ENCODE measurements around the gene MBIP.

MBIP gene

DNA sequence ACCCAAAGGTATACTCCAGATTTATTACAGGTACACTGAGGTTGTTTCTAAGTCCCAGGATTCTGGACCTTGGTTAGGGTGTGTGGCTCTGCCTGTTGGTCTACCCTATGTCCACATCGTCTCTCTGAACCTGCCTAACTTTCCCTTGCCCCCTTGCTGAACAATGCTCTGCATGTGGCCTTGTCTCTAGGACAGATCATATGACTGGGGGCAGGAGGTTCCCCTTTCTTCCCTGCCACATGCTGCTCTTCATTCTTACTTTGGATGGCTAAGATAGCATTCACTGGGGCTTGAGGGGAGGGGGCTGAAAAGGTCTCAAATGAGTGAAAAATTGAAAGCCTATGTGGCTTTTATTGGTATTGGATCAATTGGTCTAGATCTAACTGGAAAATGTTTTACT, 49.2 kb downstream of the MBIP start:
- Histone ChIP-seq H3K9ac (ENCODE audit: low read depth in 1 of 2, low read length in 2 of 2) (no peak overlapping the region), H3K27ac (ENCODE audit: low read depth in 2 of 2, low read length in 2 of 2) (no peak overlapping the region), H3K4me3 (ENCODE audit: low read length in 2 of 2) (no peak overlapping the region), H3K4me1 (ENCODE audit: control insufficient read depth in 2 of 2, insufficient read depth in 2 of 2, low read length in 2 of 2) (peaks cover 2 to 4% of the 10 kb centered on the region in 2 donors), H3K27me3 (ENCODE audit: control insufficient read depth in 2 of 2, insufficient read depth in 2 of 2, low read length in 2 of 2) (peaks cover 6 to 10% of the 10 kb centered on the region in 2 donors), H3K9me3 (ENCODE audit: control insufficient read depth in 2 of 2, low read length in 2 of 2) (no peaks in the 10 kb centered on the region), H3K36me3 (ENCODE audit: control insufficient read depth in 2 of 2, insufficient read depth in 2 of 2, low read length in 2 of 2) (no peaks in the 10 kb centered on the region)

DNA sequence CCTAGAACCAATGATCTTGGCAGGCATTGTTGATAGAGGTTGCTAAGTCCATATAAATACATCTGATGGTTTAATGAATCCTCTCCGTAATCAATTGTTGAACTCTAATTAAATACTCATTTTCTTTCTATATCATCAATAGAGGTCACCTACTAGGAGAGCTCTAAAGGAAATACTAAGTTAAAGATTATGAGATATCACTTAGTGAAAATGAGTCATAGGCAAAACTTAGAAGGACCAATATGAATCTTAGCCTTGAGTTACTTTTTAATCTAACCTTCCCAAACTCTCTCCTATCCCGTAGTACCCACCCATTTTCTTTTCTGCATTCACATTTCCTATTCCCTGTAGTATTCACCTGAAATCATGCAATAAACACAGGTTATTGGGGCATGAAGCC, 50.2 kb downstream of the MBIP start:
- H3K9me3 ChIP-seq (ENCODE audit: control insufficient read depth in 2 of 2, low read length in 2 of 2): no peaks in the 10 kb centered on the region
- H3K9ac ChIP-seq (ENCODE audit: low read depth in 1 of 2, low read length in 2 of 2): no peak overlapping the region
- H3K36me3 ChIP-seq (ENCODE audit: control insufficient read depth in 2 of 2, insufficient read depth in 2 of 2, low read length in 2 of 2): no peaks in the 10 kb centered on the region
- H3K4me1 ChIP-seq (ENCODE audit: control insufficient read depth in 2 of 2, insufficient read depth in 2 of 2, low read length in 2 of 2): peaks cover 2 to 4% of the 10 kb centered on the region in 2 donors
- H3K27ac ChIP-seq (ENCODE audit: low read depth in 2 of 2, low read length in 2 of 2): no peak overlapping the region
- peaks cover 6 to 10% of the 10 kb centered on the region in 2 donors for H3K27me3 ChIP-seq (ENCODE audit: control insufficient read depth in 2 of 2, insufficient read depth in 2 of 2, low read length in 2 of 2)
- H3K4me3 ChIP-seq (ENCODE audit: low read length in 2 of 2): no peak overlapping the region

DNA sequence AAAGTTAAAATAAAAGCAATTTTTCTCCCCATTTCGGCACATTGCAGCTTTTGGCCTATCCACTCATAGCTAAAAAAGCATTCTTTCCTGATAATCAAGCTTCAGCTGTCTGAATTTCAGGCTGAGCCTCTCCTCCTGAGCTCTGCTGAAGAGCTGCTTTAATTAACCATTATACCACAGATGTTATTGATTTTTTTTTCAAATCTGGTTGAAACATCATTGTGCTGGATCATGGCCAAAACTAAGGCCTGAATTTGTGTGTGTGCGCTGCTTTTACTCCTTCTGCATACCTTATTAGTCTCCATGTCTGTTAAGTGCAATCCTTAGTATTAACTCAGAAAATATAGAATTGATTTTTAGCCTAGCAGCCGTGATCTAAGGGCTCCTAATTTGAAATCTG, 52.3 kb downstream of the MBIP start:
- peaks cover 2 to 4% of the 10 kb centered on the region in 2 donors for H3K4me1 ChIP-seq (ENCODE audit: control insufficient read depth in 2 of 2, insufficient read depth in 2 of 2, low read length in 2 of 2)
- no peak overlapping the region for H3K4me3 ChIP-seq (ENCODE audit: low read length in 2 of 2)
- no peaks in the 10 kb centered on the region for H3K9me3 ChIP-seq (ENCODE audit: control insufficient read depth in 2 of 2, low read length in 2 of 2)
- no peaks in the 10 kb centered on the region for H3K36me3 ChIP-seq (ENCODE audit: control insufficient read depth in 2 of 2, insufficient read depth in 2 of 2, low read length in 2 of 2)
- peaks cover 6 to 9% of the 10 kb centered on the region in 2 donors for H3K27me3 ChIP-seq (ENCODE audit: control insufficient read depth in 2 of 2, insufficient read depth in 2 of 2, low read length in 2 of 2)
- no peak overlapping the region for H3K9ac ChIP-seq (ENCODE audit: low read depth in 1 of 2, low read length in 2 of 2)
- no peak overlapping the region for H3K27ac ChIP-seq (ENCODE audit: low read depth in 2 of 2, low read length in 2 of 2)

DNA sequence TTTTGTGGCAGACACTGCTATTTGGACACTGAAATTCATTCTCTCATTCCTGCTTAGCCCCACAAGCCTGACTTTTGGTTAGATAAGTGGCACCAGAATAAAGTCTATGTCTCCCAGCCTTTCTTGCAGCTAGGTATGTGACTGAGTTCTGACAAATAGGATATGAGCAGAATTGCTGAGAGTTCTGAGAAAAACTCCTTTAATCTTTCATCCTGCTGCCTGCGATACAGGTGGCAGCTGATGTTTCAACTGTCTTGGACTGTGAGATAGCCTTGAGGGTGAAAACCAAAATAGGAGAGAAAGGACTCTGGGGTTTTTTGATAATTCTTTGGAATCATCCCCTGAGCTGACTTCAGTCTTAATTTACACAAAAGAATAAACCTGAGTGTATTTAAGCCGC, 55.8 kb downstream of the MBIP start:
- Histone ChIP-seq H3K27ac (ENCODE audit: low read depth in 2 of 2, low read length in 2 of 2) (no peak overlapping the region), H3K4me1 (ENCODE audit: control insufficient read depth in 2 of 2, insufficient read depth in 2 of 2, low read length in 2 of 2) (no peaks in the 10 kb centered on the region), H3K9ac (ENCODE audit: low read depth in 1 of 2, low read length in 2 of 2) (no peak overlapping the region), H3K4me3 (ENCODE audit: low read length in 2 of 2) (no peak overlapping the region), H3K9me3 (ENCODE audit: control insufficient read depth in 2 of 2, low read length in 2 of 2) (no peaks in the 10 kb centered on the region), H3K36me3 (ENCODE audit: control insufficient read depth in 2 of 2, insufficient read depth in 2 of 2, low read length in 2 of 2) (no peaks in the 10 kb centered on the region), H3K27me3 (ENCODE audit: control insufficient read depth in 2 of 2, insufficient read depth in 2 of 2, low read length in 2 of 2) (no peaks in the 10 kb centered on the region)

DNA sequence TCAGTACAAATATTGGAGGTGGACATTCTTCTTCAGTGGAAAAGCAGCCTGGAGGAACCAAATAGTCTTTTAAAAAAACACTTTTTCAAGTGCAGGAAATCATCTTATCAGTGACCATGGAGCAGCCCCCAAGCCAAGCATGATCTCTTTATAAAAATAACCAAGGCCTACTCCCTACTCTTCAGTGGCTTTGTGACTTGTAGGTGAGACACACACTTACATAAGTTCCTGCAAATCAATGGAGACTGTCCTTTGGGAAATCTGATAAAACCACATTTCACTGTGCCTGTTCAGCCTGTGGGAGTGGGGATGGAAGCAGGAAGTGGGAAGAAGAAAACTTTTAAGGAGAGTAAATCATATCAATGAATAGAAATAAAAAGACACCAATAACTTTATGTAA, 56.3 kb downstream of the MBIP start:
- H3K27me3 ChIP-seq (ENCODE audit: control insufficient read depth in 2 of 2, insufficient read depth in 2 of 2, low read length in 2 of 2): no peaks in the 10 kb centered on the region
- H3K4me1 ChIP-seq (ENCODE audit: control insufficient read depth in 2 of 2, insufficient read depth in 2 of 2, low read length in 2 of 2): no peaks in the 10 kb centered on the region
- no peak overlapping the region for H3K9ac ChIP-seq (ENCODE audit: low read depth in 1 of 2, low read length in 2 of 2)
- H3K36me3 ChIP-seq (ENCODE audit: control insufficient read depth in 2 of 2, insufficient read depth in 2 of 2, low read length in 2 of 2): no peaks in the 10 kb centered on the region
- H3K9me3 ChIP-seq (ENCODE audit: control insufficient read depth in 2 of 2, low read length in 2 of 2): no peaks in the 10 kb centered on the region
- no peak overlapping the region for H3K27ac ChIP-seq (ENCODE audit: low read depth in 2 of 2, low read length in 2 of 2)
- H3K4me3 ChIP-seq (ENCODE audit: low read length in 2 of 2): no peak overlapping the region

DNA sequence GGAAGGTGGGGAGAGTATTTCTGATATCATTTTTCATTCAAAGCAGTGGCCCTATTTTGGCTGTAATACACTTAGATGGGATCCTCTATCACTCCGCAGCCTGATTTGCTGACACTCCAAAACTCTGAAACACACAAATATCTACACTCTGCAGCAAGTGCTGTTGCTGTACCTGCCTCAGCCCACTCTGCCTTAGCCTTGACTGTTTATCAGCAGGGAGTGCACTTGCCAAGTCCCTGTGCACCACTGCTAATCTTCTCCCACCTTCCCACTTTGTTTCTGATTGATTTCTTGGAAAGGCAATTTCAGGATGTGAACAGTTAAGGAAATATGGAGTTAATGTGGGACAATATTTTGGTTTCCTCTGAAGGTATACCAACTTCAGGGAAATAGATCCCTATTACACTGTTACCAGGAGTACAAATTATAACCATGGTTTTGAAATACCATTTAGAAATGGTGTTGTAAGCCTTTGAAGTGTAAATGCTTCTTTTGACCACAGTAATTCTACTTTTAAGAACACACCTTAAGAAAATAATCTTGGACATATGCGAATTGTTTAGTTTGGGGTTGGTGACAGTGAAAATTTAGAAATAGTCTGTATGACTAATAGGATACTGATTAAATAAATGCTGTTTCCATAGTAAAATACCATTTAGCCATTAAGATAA, 59.3 kb downstream of the MBIP start:
- Histone ChIP-seq H3K9ac (ENCODE audit: low read depth in 1 of 2, low read length in 2 of 2) (no peak overlapping the region), H3K27ac (ENCODE audit: low read depth in 2 of 2, low read length in 2 of 2) (no peak overlapping the region), H3K4me1 (ENCODE audit: control insufficient read depth in 2 of 2, insufficient read depth in 2 of 2, low read length in 2 of 2) (peaks cover 0 to 4% of the 10 kb centered on the region in 2 donors), H3K36me3 (ENCODE audit: control insufficient read depth in 2 of 2, insufficient read depth in 2 of 2, low read length in 2 of 2) (no peaks in the 10 kb centered on the region), H3K4me3 (ENCODE audit: low read length in 2 of 2) (no peak overlapping the region), H3K9me3 (ENCODE audit: control insufficient read depth in 2 of 2, low read length in 2 of 2) (no peaks in the 10 kb centered on the region), H3K27me3 (ENCODE audit: control insufficient read depth in 2 of 2, insufficient read depth in 2 of 2, low read length in 2 of 2) (no peaks in the 10 kb centered on the region)

DNA sequence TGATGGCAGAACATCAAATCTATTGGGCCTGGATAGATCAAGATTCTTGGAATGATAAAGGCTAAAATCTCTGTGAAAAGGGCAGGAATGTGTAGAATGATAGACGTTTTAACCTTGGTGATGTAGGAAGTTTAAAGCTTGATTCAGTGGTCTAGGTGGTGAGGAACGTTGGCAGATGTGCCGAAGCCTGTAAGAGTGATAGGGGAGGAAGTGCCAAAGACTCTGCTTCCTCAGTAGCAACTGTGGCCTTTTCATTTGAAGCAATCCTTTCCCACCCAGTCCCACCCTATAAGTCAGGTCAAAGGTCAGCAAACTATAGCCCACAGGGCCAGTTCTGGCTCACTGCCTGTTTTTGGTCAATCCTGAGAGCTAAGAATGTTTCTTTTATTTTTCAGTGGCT, 62.2 kb downstream of the MBIP start:
- H3K27ac ChIP-seq (ENCODE audit: low read depth in 2 of 2, low read length in 2 of 2): no peak overlapping the region
- H3K9me3 ChIP-seq (ENCODE audit: control insufficient read depth in 2 of 2, low read length in 2 of 2): no peaks in the 10 kb centered on the region
- H3K36me3 ChIP-seq (ENCODE audit: control insufficient read depth in 2 of 2, insufficient read depth in 2 of 2, low read length in 2 of 2): no peaks in the 10 kb centered on the region

DNA sequence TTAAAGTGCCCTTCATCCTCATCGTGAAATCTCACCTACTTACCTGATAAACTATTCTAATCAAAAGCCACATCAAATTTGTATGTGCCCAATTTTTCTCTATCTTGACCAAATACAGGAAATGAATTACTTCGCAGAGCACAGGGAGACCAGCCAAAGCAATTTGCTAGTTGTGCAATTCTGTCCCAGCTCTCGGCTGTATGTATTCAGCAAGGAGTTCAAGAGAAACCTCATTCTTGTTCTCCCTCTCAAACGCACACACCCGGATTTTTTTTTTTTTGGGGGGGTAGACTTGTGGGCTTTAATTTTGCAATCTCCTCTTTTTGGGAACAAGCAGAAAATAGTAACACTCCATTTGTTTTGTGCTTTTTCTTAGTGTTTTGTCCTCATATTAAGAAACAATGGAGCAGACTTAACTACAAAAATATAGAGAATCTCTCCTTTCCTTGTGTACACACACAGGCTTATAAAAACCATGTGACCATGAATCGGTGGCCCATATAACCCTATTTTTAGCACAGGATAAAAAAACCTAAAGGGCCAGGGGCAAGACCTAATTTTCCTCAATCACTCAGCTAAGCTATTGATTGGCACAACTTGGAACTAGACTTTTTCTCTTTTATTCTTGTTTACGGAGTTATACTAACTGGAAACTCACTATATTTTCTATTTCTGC, 64.2 kb downstream of the MBIP start:
- peak overlapping the region in 1 of 2 donors; percentile 12 for H3K27ac ChIP-seq (ENCODE audit: low read depth in 2 of 2, low read length in 2 of 2)
- no peaks in the 10 kb centered on the region for H3K27me3 ChIP-seq (ENCODE audit: control insufficient read depth in 2 of 2, insufficient read depth in 2 of 2, low read length in 2 of 2)
- no peaks in the 10 kb centered on the region for H3K9me3 ChIP-seq (ENCODE audit: control insufficient read depth in 2 of 2, low read length in 2 of 2)
- H3K36me3 ChIP-seq (ENCODE audit: control insufficient read depth in 2 of 2, insufficient read depth in 2 of 2, low read length in 2 of 2): no peaks in the 10 kb centered on the region
- H3K4me3 ChIP-seq (ENCODE audit: low read length in 2 of 2): no peak overlapping the region
- H3K4me1 ChIP-seq (ENCODE audit: control insufficient read depth in 2 of 2, insufficient read depth in 2 of 2, low read length in 2 of 2): peaks cover 0 to 7% of the 10 kb centered on the region in 2 donors
- H3K9ac ChIP-seq (ENCODE audit: low read depth in 1 of 2, low read length in 2 of 2): no peak overlapping the region

More for the DNA sequence above, 62.2 kb downstream of the MBIP start:
- H3K9ac ChIP-seq (ENCODE audit: low read depth in 1 of 2, low read length in 2 of 2): no peak overlapping the region
- H3K27me3 ChIP-seq (ENCODE audit: control insufficient read depth in 2 of 2, insufficient read depth in 2 of 2, low read length in 2 of 2): no peaks in the 10 kb centered on the region
- H3K4me3 ChIP-seq (ENCODE audit: low read length in 2 of 2): no peak overlapping the region
- H3K4me1 ChIP-seq (ENCODE audit: control insufficient read depth in 2 of 2, insufficient read depth in 2 of 2, low read length in 2 of 2): peaks cover 0 to 7% of the 10 kb centered on the region in 2 donors

DNA sequence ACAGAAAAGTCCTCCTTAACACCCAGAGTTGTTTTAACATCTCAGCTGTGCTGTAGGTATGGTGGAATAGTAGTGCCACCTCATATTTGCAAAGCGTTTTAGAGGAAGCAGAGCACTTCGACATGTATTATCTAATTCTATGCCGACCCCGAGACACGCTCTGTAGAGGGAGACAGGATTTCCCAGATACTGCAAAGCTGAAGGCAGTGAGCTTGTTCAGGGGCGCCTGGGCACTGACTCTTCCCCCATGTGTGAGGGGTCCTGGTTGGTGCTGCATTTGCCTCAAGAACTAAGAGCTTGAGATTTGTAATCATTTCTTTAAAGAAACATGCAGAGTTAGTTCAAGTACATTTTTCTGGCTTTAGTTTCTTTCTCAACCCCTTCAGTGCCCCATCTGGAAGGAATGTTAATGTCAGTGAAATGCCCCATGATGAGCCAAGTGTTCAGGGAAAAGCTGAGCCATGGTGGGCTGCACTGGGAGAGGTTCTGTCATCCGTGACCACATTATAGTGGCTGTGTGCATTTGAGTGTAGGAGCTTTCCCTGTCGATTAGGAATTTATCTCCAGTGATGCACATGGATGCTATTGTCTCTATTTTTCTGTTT, 66.3 kb downstream of the MBIP start:
- no peak overlapping the region for H3K4me3 ChIP-seq (ENCODE audit: low read length in 2 of 2)
- no peak overlapping the region for H3K9ac ChIP-seq (ENCODE audit: low read depth in 1 of 2, low read length in 2 of 2)
- peaks cover 0 to 7% of the 10 kb centered on the region in 2 donors for H3K4me1 ChIP-seq (ENCODE audit: control insufficient read depth in 2 of 2, insufficient read depth in 2 of 2, low read length in 2 of 2)
- H3K27me3 ChIP-seq (ENCODE audit: control insufficient read depth in 2 of 2, insufficient read depth in 2 of 2, low read length in 2 of 2): no peaks in the 10 kb centered on the region
- no peak overlapping the region for H3K27ac ChIP-seq (ENCODE audit: low read depth in 2 of 2, low read length in 2 of 2)
- no peaks in the 10 kb centered on the region for H3K36me3 ChIP-seq (ENCODE audit: control insufficient read depth in 2 of 2, insufficient read depth in 2 of 2, low read length in 2 of 2)
- no peaks in the 10 kb centered on the region for H3K9me3 ChIP-seq (ENCODE audit: control insufficient read depth in 2 of 2, low read length in 2 of 2)

Data from mucosa of rectum (tissue), 2 donors.